Esophagus muscularis mucosa (tissue), 4 donors: ENCODE data around the gene SZT2.

Experiments
- CTCF ChIP-seq, 3 experiments: fragments of 200-600 bp in 2 of 3; fragments of 450-650 bp in 1 of 3; sonication (generic) in 2 of 3; IDR thresholded peaks; one replicate each; pipeline ENCODE4 v1.5.1; 2017 to 2019; ENCODE audit warnings: antibody characterized with exemption in 3 of 3, mild to moderate bottlenecking in 2 of 3, moderate library complexity in 1 of 3
- EP300 ChIP-seq: sonication (generic); formaldehyde crosslinking; IDR thresholded peaks from one replicate; pipeline ENCODE4 v1.6.1; 2017; ENCODE audit warnings: antibody characterized with exemption
- POLR2A ChIP-seq: fragments of 450-650 bp; IDR thresholded peaks from one replicate; pipeline ENCODE4 v1.6.1; 2017; ENCODE audit warnings: antibody characterized with exemption, moderate library complexity, mild to moderate bottlenecking, low read depth

DNA sequence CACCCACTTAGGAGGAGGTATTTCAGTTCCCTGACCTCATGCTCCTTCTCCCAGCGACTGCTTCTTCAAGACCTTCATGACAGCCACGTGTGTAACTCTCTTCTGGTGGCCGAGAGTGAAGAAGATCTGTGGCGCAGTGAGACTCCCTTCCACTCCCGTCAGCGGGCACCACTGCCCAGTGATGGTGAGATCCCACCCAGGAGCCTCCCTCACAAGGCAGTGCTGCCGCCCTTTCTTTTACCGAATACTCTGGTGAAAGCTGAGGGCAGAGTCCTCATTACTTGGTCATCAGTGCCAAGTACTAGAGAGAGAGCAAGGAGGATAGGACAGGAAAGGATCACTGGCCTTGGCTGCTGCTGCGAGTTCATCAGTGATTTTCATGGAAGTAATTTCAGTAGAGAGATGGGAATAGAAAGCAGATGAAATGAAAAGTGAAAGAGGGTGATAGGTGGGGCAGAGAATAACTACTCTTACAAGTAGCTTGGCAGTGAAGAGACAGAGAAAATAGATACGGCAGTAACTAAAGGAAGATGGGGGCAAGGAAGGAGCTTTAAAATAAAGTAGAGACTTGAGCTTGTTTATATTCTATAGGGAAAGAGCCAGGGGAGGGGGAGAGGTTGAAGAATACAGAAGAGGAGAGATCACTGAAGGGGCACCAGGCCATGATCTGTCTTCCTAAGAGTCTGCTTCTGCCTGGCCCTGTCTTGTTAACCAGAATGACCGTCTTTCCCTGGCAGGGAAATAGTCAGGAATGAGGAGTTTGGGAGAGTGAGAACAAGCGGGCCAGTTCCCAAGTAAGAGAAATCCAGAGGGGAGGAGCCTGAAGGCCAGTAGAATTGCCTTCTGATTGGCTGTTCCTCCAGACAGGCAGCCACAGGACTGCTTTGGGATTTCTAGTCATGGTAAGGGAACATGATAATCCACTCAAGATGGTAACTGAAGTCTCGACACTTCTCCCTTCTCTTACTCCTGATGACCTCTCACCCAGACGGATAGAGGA lies 45.7 kb downstream of the SZT2 start:
- TF ChIP-seq POLR2A (no peak), EP300 (no peak), CTCF (IDR thresholded peaks at IDR 0.05) (no peak)
